ENCODE results near the gene RPE65. TPM values are rescaled to one million over a fixed set of nuclear protein-coding genes. Genes with fewer than 3 reads are reported as not detected.

The RPE65 gene
- total and polyA plus RNA-seq, 2 donors (not counting 3 experiments of a cell fraction or from before 2014, with no cell fraction given): not detected

GRCh38 chr1:68453060-68453670 is 3.4 kb upstream of the RPE65 start:
- Histone ChIP-seq H3K4me3 (replicated peaks in 1 of 3; ENCODE audit: insufficient read depth in 1 of 3, low read depth in 1 of 3, low read length in 3 of 3) (no peak overlapping the region), H3K9ac (replicated peaks; ENCODE audit: extremely low read depth, insufficient read depth, low read length) (no peak overlapping the region), H3K36me3 (ENCODE audit: control insufficient read depth in 2 of 2, extremely low read depth in 1 of 2, insufficient read depth in 2 of 2, low read length in 2 of 2) (no peaks in the 10 kb centered on the region), H3K9me1 (replicated peaks; ENCODE audit: control insufficient read depth, extremely low read depth, insufficient read depth, low read length) (no peaks in the 10 kb centered on the region), H3K4me1 (ENCODE audit: control insufficient read depth, extremely low read depth, insufficient read depth, low read length) (no peaks in the 10 kb centered on the region), H3K27ac (ENCODE audit: insufficient read depth, low read depth, low read length) (no peak overlapping the region), H2AFZ (ENCODE audit: low read depth, low read length) (no peak overlapping the region), H3K79me2 (ENCODE audit: control insufficient read depth, insufficient read depth, low read length) (no peaks in the 10 kb centered on the region), H3K9me3 (replicated peaks; ENCODE audit: control insufficient read depth, insufficient read depth, low read length) (no peaks in the 10 kb centered on the region), H4K20me1 (replicated peaks; ENCODE audit: control insufficient read depth, extremely low read depth, insufficient read depth, low read length) (no peaks in the 10 kb centered on the region), H3K4me2 (ENCODE audit: insufficient read depth, low read length) (no peak overlapping the region), H3K27me3 (ENCODE audit: control insufficient read depth in 2 of 2, insufficient read depth in 2 of 2, low read length in 2 of 2) (no peaks in the 10 kb centered on the region)
- dilution Hi-C loops (cut with MboI; ENCODE audit: extremely low pct_ligation_motif_present, low sequenced_read_pairs): no loop called here
- TF ChIP-seq, protein P1, sequence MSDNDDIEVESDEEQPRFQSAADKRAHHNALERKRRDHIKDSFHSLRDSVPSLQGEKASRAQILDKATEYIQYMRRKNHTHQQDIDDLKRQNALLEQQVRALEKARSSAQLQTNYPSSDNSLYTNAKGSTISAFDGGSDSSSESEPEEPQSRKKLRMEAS (IDR thresholded peaks at IDR 0.05; ENCODE audit: insufficient read depth, insufficient read length): no peak
- TF ChIP-seq GATA2 (IDR thresholded peaks at IDR 0.05; ENCODE audit: insufficient read depth, insufficient read length, low read depth, low read length): no peak
- TF ChIP-seq JUN (IDR thresholded peaks at IDR 0.05; ENCODE audit: borderline replicate concordance, insufficient read depth, insufficient read length, low read depth): no peak
- no peak for TF ChIP-seq FOS (IDR thresholded peaks at IDR 0.05; ENCODE audit: borderline replicate concordance, insufficient read depth, low read length)
- TF ChIP-seq POLR2A (IDR thresholded peaks at IDR 0.05; ENCODE audit: low read depth, low read length): no peak
- no peak for TF ChIP-seq EZH2 (IDR thresholded peaks at IDR 0.05; ENCODE audit: borderline replicate concordance, low read depth, low read length, severe bottlenecking)
- no peak for TF ChIP-seq MYC (IDR thresholded peaks at IDR 0.05; ENCODE audit: low read depth, low read length)
- TF ChIP-seq CTCF (IDR thresholded peaks at IDR 0.05; ENCODE audit: extremely low read depth in 1 of 2, insufficient read depth in 1 of 2, low read depth in 1 of 2, low read length in 2 of 2): no peak
- no peak for TF ChIP-seq POLR2AphosphoS5 (IDR thresholded peaks at IDR 0.05; ENCODE audit: insufficient read depth, low read depth, low read length)
- CTCF ChIA-PET: interaction anchor here (0.6 to 2.3 kb wide), 3 partner anchors 10 to 110 kb away, joined by 3 to 12 read pairs (median 3); no protein-coding TSS in a partner anchor
- no TSS peak for BruUV-seq (replicated peaks)
- FAIRE-seq (no peak), DNase-seq (ENCODE audit: low read depth, low spot score) (no peak)
- intact Hi-C loops (cut with micrococcal nuclease): no loop called here
- POLR2A ChIA-PET: interaction anchor here (0.6 kb wide), 1 partner anchor 768 kb away, joined by 11 read pairs; the partner anchor contains the start of gene GADD45A
